Activated T-cell treated with anti-CD3 and anti-CD28 coated beads, Interleukin-2, amount 50 U/mL, for 24 hours (primary cell): ENCODE results near the gene TNNI2.
"Not testable (repeated sequence)": the region's sequence is repeated elsewhere in the genome, so short reads cannot be mapped to it uniquely, and the experiment has no call there.

Experiments used
- DNase-seq: peaks from one replicate; pipeline ENCODE4 v3.0.0-alpha.2; 2020
- H3K27ac Mint-ChIP-seq: 2 replicates; pipeline ENCODE4 v1.8.0; 2020; ENCODE audit warnings: mild to moderate bottlenecking, mixed read lengths
- H3K27me3 Mint-ChIP-seq: 2 replicates; pipeline ENCODE4 v1.8.0; 2020; ENCODE audit warnings: mixed read lengths
- H3K36me3 Mint-ChIP-seq: 2 replicates; pipeline ENCODE4 v1.8.0; 2020; ENCODE audit warnings: low read depth, mixed read lengths
- H3K4me1 Mint-ChIP-seq: 2 replicates; pipeline ENCODE4 v1.8.0; 2020; ENCODE audit warnings: low read depth, mixed read lengths
- H3K4me3 Mint-ChIP-seq: 2 replicates; pipeline ENCODE4 v1.8.0; 2020; ENCODE audit warnings: mild to moderate bottlenecking, moderate library complexity, mixed read lengths
- H3K9me3 Mint-ChIP-seq: 2 replicates; pipeline ENCODE4 v1.8.0; 2020; ENCODE audit warnings: mixed read lengths

The TNNI2 gene

GRCh38 chr11:1873813-1874150 lies 35.0 kb downstream of the TNNI2 start:
- H3K27ac Mint-ChIP-seq: peak overlapping the region; percentile 55
- DNase-seq: not testable (repeated sequence)

GRCh38 chr11:1874441-1875092 lies 35.8 kb downstream of the TNNI2 start:
- H3K36me3 Mint-ChIP-seq, H3K9me3 Mint-ChIP-seq: not testable (repeated sequence)
- H3K4me1 Mint-ChIP-seq: peaks cover 50% of the 10 kb centered on the region

More at GRCh38 chr11:1873813-1874150, 35.0 kb downstream of the TNNI2 start:
- H3K36me3 Mint-ChIP-seq, H3K4me3 Mint-ChIP-seq, H3K27me3 Mint-ChIP-seq, H3K9me3 Mint-ChIP-seq: not testable (repeated sequence)
- H3K4me1 Mint-ChIP-seq: peaks cover 58% of the 10 kb centered on the region

GRCh38 chr11:1875093-1875850 lies 36.5 kb downstream of the TNNI2 start:
- H3K9me3 Mint-ChIP-seq: no peaks in the 10 kb centered on the region
- H3K27me3 Mint-ChIP-seq: no peaks in the 10 kb centered on the region
- H3K4me3 Mint-ChIP-seq: no peak overlapping the region
- peak; percentile 35 for DNase-seq
- H3K27ac Mint-ChIP-seq: peak overlapping the region; percentile 57
- H3K4me1 Mint-ChIP-seq: peaks cover 47% of the 10 kb centered on the region
- H3K36me3 Mint-ChIP-seq: peaks cover 5% of the 10 kb centered on the region

More at GRCh38 chr11:1874441-1875092, 35.8 kb downstream of the TNNI2 start:
- not testable (repeated sequence) for H3K4me3 Mint-ChIP-seq, H3K27me3 Mint-ChIP-seq, H3K27ac Mint-ChIP-seq
- DNase-seq: peak; percentile 28

- H3K36me3 Mint-ChIP-seq, H3K9me3 Mint-ChIP-seq, DNase-seq, H3K4me3 Mint-ChIP-seq, H3K27ac Mint-ChIP-seq, H3K27me3 Mint-ChIP-seq: not testable (repeated sequence)
- peaks cover 44% of the 10 kb centered on the region for H3K4me1 Mint-ChIP-seq
Observed at GRCh38 chr11:1875851-1876301, 37.1 kb downstream of the TNNI2 start.

- no peaks in the 10 kb centered on the region for H3K27me3 Mint-ChIP-seq
- H3K27ac Mint-ChIP-seq: no peak overlapping the region
- H3K4me1 Mint-ChIP-seq: peaks cover 40% of the 10 kb centered on the region
- peaks cover 5% of the 10 kb centered on the region for H3K36me3 Mint-ChIP-seq
- DNase-seq: peak; percentile 52
- H3K9me3 Mint-ChIP-seq: no peaks in the 10 kb centered on the region
- H3K4me3 Mint-ChIP-seq: no peak overlapping the region
Observed at GRCh38 chr11:1876361-1877063, 37.7 kb downstream of the TNNI2 start.

- Mint-ChIP-seq H3K27me3 (no peaks in the 10 kb centered on the region), H3K4me1 (peaks cover 31% of the 10 kb centered on the region), H3K9me3 (no peaks in the 10 kb centered on the region), H3K4me3 (no peak overlapping the region), H3K36me3 (peaks cover 5% of the 10 kb centered on the region), H3K27ac (no peak overlapping the region)
- DNase-seq: peak; percentile 29
Observed at GRCh38 chr11:1877211-1878136, 38.7 kb downstream of the TNNI2 start.

GRCh38 chr11:1878137-1879031 lies 39.6 kb downstream of the TNNI2 start:
- H3K4me1 Mint-ChIP-seq: peaks cover 26% of the 10 kb centered on the region
- no peaks in the 10 kb centered on the region for H3K9me3 Mint-ChIP-seq
- peaks cover 5% of the 10 kb centered on the region for H3K36me3 Mint-ChIP-seq
- peak; percentile 27 for DNase-seq
- H3K27ac Mint-ChIP-seq: no peak overlapping the region
- no peaks in the 10 kb centered on the region for H3K27me3 Mint-ChIP-seq
- H3K4me3 Mint-ChIP-seq: no peak overlapping the region

GRCh38 chr11:1879342-1879940 lies 40.7 kb downstream of the TNNI2 start:
- no peaks in the 10 kb centered on the region for H3K9me3 Mint-ChIP-seq
- H3K4me3 Mint-ChIP-seq: no peak overlapping the region
- H3K27me3 Mint-ChIP-seq: no peaks in the 10 kb centered on the region
- no peak overlapping the region for H3K27ac Mint-ChIP-seq
- H3K4me1 Mint-ChIP-seq: peaks cover 24% of the 10 kb centered on the region
- H3K36me3 Mint-ChIP-seq: peaks cover 5% of the 10 kb centered on the region
- DNase-seq: peak; percentile 30

GRCh38 chr11:1879941-1880720 lies 41.4 kb downstream of the TNNI2 start:
- no peaks in the 10 kb centered on the region for H3K9me3 Mint-ChIP-seq
- H3K36me3 Mint-ChIP-seq: peaks cover 5% of the 10 kb centered on the region
- no peak overlapping the region for H3K4me3 Mint-ChIP-seq
- H3K4me1 Mint-ChIP-seq: peaks cover 24% of the 10 kb centered on the region
- DNase-seq: peak; percentile 30
- H3K27ac Mint-ChIP-seq: peak overlapping the region; percentile 24
- H3K27me3 Mint-ChIP-seq: no peaks in the 10 kb centered on the region

- no peak overlapping the region for H3K27ac Mint-ChIP-seq
- DNase-seq: peak; percentile 37
- H3K4me3 Mint-ChIP-seq: no peak overlapping the region
Observed at GRCh38 chr11:1880746-1881441, 42.1 kb downstream of the TNNI2 start.

GRCh38 chr11:1881442-1882264 lies 42.9 kb downstream of the TNNI2 start:
- peaks cover 14% of the 10 kb centered on the region for H3K4me1 Mint-ChIP-seq
- H3K4me3 Mint-ChIP-seq: no peak overlapping the region
- no peaks in the 10 kb centered on the region for H3K9me3 Mint-ChIP-seq
- peaks cover 3% of the 10 kb centered on the region for H3K36me3 Mint-ChIP-seq
- no peaks in the 10 kb centered on the region for H3K27me3 Mint-ChIP-seq
- DNase-seq: no peak
- H3K27ac Mint-ChIP-seq: no peak overlapping the region

More at GRCh38 chr11:1880746-1881441, 42.1 kb downstream of the TNNI2 start:
- Mint-ChIP-seq H3K27me3 (no peaks in the 10 kb centered on the region), H3K36me3 (peaks cover 3% of the 10 kb centered on the region), H3K4me1 (peaks cover 20% of the 10 kb centered on the region), H3K9me3 (no peaks in the 10 kb centered on the region)
